HTR-8/SVneo (cell line): ENCODE measurements around the gene GFOD1.

Experiments
- DNase-seq: peaks from one replicate; pipeline ENCODE4 v3.0.0; 2011; ENCODE audit warnings: low spot score, mixed read lengths; ENCODE audit not compliant: insufficient read length
- FAIRE-seq: peaks from 2 replicates; lab custom pipeline; 2011; peaks lifted over from hg19 to GRCh38; lab: Jason Lieb, UNC

GFOD1 gene

DNA sequence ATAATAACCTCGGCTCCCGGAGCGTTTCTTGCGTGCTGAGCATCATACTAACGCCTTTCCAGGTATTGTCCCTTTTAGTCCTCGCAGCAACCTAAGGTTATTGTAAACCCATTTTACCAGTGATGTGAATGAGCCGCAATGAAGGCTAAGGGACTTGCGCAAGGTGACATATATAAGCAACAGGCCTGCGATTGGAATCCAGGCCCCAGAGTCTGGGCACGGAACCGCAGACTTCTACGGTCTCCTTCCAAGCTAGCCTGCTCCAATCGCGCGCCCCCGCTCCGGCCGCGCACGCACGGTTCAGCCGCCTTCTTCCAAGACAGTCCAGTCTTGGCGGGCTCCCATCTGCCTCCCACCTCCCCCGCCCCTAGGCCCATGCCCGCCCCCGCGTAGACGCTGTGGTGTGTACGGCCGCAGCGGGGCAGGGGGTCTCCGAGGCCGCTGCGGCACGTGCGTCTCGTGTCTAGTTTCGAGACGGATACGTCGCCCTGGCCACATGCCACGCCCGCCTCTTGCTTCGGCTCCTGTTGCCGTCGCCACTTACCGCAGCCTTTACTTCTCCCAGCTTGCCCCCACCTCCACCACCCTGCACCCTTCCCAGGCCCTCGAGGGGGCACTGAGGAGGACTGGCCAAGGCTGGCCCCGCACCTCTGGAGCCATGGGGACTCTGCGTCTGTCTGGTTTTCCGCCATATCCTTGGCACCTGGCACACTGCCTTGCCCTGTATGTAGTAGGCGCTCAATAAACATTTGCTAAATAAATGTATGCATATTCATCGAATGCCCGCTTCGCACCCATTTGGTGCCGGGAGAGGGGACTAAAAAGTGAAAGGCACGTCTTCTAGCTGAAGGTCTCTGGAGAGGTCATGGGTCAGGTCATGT lies 855 bp upstream of the GFOD1 start:
- FAIRE-seq = no peak
- DNase-seq = no peak

- FAIRE-seq = no peak
- DNase-seq = peak; percentile 61
Measured at GRCh38 chr6:13486679-13487121, 700 bp downstream of the GFOD1 start.

DNA sequence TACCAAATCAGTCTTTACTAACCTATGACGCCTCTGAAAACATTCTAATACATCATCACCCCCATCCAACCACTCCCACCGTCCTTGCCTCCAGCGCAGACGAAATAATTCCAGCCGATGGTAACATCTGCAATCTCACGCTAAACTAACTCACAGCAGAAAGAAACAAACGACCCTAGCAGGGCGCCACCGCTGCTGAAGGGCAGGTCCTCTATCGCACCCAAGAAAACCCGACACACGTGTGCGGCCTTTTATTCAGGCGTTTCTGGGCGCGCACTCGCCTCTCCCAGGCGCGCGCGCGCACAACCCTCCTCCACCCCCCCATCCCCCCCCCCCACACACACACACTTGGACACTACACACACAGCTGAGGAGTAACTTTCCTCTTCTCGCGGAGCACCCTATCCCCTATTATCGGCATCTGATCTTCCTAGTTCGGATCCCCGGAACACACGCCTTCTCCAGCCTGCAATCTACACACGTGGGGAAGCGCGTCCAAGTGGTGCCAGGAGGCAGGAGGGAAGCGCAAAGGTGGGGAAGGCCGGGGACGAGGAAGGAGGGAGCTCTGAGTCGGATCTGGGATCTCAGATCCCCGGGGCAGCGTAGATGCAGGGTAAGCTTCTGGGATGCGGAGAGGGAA lies 1.4 kb downstream of the GFOD1 start:
- no peak for FAIRE-seq

GRCh38 chr6:13485303-13485702 lies 2.1 kb downstream of the GFOD1 start:
- FAIRE-seq (no peak), DNase-seq (no peak)

More for the DNA sequence above, 1.4 kb downstream of the GFOD1 start:
- peak; percentile 45 for DNase-seq

DNA sequence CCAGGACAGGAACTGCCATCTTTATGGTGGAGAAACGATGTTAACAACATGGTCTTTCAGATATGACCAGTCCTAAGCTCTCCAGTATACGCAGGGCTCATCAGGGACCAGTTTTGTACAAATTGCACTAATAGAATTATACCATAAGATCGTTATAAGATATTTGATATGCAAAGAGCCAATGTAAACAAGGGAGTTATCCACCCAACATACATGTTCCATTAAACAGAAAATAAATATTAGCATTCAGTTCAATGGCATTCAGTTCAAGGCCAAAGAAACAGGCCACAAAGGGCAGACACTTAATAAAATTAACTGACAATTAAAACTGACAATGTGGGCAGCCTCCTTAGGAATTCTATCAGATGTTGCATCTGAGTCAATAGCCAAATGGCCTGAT lies 2.6 kb downstream of the GFOD1 start:
- DNase-seq (no peak), FAIRE-seq (no peak)

DNA sequence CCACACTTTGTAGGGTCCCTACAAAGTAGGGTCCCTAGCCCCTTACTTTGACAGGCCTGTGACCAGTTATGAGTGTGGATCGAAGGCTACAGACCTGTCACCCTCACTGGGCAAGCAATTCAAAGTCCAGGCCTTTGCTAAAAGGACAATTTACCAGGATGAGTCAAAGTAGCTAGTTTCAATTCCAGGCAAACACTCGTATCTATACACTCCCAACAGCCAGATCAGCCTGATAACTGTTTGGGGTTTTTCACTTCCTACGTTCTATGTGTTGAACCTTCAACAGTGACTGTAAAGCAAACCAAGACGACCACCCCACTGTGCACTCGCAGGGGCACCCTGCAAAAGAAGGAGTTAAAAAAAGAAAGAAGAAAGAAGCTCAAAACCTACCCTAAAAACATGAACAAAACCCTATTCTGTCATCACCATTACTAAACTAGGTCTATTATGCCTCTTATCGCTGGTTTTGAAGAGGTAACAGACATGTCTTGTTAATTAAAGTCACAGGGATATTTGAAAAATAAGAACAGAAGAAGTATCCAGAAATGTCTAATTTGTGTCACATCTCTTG lies 3.2 kb downstream of the GFOD1 start:
- FAIRE-seq (no peak), DNase-seq (no peak)

DNA sequence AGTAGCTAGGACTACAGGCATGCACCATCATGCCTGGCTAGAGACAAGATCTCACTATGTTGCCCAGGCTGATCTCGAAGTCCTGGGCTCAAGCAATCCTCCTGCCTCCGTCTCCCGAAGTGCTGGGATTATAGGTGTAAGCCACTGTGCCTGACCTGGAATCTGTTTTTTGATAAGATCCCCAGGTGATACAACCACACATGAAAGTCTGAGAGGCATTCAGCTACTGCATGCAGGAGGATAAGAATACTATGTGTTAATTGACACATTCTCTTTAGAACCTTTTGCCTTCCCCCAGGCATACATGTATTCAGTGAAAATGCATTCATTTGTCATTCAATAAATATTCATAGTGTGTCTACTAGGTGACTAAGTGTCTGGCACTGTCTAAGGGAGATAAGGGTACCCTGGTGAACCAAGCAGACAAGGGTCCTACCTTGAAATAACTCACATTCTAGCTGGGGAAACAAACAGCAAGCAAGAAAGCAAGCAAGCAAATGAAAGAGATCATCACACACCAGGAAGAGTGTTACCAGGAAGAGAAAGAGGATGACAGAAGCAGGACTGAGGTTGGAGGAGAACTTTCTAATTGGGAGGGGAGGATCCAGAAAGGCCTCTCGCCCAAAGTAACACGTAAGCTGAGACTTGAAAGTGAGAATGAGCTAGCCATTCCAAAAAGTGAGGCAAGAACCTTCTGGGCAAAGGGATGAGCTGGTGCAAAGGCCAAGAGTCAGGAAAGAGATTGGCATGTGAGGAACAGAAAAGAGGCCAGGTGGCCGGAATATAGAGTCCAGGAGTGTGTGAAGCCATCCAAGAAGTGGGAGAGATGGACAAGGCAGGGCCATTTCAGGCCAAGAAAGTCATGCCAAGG lies 6.5 kb downstream of the GFOD1 start:
- no peak for DNase-seq

DNA sequence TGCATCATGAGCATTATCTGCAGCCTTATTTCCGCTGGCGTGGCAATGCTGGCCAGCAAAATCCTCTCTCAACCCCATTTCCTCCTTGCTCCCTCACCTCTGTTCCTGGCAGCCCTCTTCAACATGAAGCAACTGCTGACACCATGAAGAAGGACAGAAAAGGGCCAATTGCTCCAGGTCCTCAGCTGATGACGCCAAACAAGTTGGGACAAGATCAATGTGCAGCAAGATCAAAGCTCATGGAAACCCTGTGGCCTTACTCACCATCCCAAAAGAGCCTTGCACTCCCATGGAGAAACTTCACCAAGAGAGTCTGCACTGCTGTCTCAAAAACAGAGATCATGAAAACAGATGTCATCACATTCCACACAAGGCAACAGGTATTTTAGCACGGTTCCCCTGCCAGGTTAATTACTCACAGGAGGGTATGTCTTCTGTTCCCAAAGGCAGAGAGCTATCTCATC lies 7.4 kb downstream of the GFOD1 start:
- FAIRE-seq = no peak
- no peak for DNase-seq

More for the DNA sequence above, 6.5 kb downstream of the GFOD1 start:
- no peak for FAIRE-seq

- DNase-seq = no peak
- no peak for FAIRE-seq
Measured at GRCh38 chr6:13479206-13479800, 8.1 kb downstream of the GFOD1 start.

DNA sequence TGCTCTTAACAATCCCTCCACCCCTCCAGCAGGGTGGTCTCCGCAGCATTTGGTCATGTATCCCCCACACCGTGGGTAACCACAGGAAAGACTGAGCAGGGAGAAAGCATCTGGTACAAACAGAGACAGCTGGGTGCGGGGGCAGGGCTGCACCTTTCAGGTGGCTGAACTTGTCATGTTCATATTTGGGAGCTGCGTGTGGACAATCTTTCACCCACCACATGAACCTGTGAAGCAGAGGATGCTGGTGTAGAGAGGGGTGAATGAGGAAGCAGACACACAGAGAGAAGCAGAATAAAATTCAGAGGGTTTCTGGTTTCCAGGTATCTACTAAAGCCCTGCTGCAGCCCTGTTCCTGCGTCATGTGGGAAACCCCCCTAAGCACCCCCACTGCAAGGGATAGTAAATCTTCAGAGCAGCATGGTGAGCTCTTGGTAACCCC lies 8.9 kb downstream of the GFOD1 start:
- FAIRE-seq = no peak

DNA sequence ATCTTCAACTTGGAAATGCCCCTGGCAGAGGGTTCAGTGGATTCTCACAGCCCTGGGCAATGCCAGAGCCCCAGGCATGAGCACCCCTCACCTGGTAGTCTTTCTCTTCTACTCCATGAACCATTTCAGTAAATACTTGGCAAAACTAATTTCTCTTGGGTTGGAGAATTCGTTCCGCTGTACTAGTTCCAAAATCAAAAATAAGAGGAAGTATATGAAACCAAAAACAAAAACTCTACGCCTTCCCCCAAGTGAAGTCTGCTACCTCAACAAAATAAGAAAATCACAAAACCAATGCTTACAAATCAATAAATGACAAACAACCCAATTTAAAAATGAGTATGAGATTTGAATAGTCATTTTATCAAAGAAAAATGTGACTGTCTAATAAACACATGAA lies 12.6 kb downstream of the GFOD1 start:
- no peak for DNase-seq
- FAIRE-seq = no peak

More for the DNA sequence above, 8.9 kb downstream of the GFOD1 start:
- no peak for DNase-seq

DNA sequence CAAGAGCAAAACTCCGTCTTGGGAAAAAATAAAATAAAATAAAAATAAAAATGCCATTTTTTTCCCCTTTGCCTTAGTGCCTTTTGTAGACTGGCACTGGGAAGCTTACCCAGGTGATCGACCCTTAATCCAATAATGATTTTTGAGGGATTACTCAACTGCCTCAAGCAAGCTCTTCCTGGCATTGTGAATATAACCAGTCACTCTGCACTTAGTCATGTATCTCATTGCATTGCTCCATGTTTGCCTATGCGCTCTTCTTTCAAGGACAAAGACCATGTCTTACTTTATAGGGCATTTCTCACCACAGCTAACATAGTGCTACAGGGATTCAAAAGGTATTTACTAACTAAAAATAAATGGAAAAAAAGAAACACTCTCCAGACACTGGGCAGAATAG lies 13.0 kb downstream of the GFOD1 start:
- DNase-seq (no peak), FAIRE-seq (no peak)

DNA sequence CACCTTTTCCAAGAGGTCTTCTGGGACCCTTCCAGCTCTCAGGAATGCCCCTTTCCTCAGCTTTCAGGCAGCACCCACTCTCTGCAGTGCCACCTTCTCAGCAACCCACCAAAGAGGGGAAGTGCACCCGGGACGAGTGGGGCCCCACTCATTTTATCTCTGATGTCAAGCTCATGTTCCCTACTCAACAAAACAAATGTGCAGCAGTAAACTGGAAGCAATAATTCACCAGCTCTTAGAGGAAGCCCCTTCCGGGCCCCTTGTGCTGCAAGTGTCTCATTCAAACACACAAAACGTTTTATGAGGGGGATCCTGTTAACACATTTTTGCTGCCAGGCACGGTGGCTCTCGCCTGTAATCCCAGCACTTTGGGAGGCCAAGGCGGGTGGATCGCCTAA lies 13.6 kb downstream of the GFOD1 start:
- FAIRE-seq = no peak
- no peak for DNase-seq

DNA sequence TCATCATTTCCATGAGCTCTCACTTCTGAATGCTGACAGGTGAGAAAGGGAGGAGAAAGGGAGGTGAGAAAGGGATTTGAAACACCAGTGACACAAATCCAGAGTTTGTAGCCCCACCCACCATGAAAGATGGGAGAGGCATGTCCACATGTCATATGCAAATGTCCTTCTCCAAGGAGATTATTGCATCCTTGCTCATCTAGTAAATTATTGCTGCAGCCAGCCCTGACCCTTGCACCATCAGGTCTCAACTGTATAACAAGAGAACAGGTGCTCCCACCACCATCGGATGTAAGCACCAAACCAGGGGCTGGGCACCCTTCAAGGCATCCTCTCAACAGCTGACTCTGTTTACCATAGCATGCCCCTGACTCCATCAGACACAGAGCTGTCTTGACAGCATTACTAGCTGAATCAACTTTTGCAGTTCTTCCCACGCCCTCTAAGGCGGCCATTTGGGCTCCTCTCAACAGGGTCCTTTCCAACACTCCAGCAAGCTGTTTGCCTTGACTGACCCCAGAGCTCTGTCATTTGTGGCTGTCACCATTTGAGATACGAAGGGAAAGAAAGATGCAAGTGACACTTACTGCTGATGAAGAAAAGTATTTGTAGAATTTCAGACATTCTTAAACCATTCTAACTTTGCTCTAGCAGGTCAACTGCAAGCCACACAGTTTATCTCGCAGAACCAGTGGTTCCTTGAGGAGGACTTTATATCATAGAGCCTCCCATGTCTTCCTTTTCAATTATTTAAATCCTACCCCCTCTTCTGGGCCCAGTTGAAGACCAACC lies 14.2 kb downstream of the GFOD1 start:
- DNase-seq (no peak), FAIRE-seq (no peak)

DNA sequence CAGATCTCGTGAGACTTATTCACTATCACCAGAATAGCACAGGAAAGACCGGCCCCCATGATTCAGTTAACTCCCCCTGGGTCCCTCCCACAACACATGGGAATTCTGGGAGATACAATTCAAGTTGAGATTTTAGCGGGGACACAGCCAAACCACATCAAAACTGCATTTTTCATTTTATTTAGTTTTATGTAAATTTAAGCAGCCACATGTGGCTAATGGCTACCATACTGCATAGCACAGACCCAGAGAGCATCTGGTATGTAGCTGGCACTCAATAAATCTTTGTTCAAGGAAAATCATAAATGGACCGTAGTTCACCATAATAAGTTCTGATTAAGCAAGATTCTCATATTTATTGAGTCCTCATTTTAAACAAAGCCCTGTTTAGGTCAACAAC lies 15.3 kb downstream of the GFOD1 start:
- DNase-seq = no peak
- FAIRE-seq = no peak

DNA sequence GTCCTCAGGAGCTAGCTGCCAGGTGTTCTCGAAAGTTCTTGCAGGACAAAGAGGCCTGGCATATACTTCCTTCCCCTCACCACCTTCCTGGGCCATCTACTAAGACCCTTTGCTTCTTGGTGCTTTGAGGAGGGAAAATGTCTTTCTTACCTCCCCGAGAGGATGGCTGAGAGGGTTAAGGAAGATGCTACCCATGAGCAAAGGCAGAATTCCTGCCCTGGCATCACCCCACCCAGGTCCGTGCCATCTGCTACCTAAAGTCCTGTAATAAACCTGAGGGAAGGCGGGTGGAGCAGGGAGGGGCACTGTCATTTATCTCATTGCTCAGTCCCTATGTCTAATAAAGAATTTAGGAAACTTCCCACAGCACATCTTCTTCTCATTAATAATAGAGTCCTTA lies 16.2 kb downstream of the GFOD1 start:
- FAIRE-seq (no peak), DNase-seq (no peak)

GRCh38 chr6:13470238-13471140 lies 16.9 kb downstream of the GFOD1 start:
- DNase-seq (no peak), FAIRE-seq (no peak)

DNA sequence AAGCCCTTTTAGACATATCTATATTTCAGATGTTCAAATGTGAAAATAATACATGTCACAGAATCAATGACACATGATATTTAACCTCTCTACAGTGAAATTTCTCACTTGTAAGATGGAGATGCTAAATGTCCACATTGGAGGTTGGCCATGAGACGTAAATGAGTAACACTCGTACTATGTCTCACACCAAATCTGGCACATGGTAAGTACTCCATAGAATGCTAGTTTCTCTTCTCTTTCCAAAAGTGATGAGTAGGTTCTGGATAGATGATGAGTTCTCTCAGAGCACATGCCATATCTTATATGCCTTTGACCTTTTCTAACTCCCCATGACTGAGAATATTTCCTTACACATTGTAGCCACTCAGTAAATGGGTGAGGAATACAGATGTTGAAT lies 17.7 kb downstream of the GFOD1 start:
- no peak for FAIRE-seq
- DNase-seq = no peak
